ENCODE results near the gene TCP1.

DNA sequence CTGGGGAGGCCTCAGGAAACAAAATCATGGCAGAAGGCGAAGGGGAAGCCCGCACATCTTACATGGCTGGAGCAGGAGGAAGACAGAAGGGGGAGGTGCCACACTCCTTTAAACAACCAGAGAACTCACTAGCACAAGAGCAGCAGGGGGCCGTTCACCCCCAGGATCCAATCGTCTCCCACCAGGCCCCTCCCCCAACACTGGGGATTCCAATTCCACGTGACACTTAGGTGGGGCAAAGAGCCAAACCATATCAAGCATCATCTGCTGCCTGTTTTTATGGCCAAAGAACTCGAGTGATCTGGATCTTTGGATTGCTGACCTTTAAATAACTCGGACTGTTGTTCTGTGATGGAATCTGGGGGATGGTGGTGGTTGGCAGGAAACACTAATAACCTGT, 38.7 kb upstream of the TCP1 start:
- TF ChIP-seq, protein P1, sequence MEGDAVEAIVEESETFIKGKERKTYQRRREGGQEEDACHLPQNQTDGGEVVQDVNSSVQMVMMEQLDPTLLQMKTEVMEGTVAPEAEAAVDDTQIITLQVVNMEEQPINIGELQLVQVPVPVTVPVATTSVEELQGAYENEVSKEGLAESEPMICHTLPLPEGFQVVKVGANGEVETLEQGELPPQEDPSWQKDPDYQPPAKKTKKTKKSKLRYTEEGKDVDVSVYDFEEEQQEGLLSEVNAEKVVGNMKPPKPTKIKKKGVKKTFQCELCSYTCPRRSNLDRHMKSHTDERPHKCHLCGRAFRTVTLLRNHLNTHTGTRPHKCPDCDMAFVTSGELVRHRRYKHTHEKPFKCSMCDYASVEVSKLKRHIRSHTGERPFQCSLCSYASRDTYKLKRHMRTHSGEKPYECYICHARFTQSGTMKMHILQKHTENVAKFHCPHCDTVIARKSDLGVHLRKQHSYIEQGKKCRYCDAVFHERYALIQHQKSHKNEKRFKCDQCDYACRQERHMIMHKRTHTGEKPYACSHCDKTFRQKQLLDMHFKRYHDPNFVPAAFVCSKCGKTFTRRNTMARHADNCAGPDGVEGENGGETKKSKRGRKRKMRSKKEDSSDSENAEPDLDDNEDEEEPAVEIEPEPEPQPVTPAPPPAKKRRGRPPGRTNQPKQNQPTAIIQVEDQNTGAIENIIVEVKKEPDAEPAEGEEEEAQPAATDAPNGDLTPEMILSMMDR (IDR thresholded peaks at IDR 0.05): no peak
- TF ChIP-seq EP300 (IDR thresholded peaks at IDR 0.05): no peak
